Activated CD4-positive, alpha-beta T cell treated with anti-CD3 and anti-CD28 coated beads, Interleukin-2, amount 10 ng/mL, durations not matched to agents 7 days and 5 days (primary cell): ENCODE results near the gene ATP6V0A1. TPM values are rescaled to one million over a fixed set of nuclear protein-coding genes. Genes with fewer than 3 reads are reported as not detected.
"Not testable (repeated sequence)": the region's sequence is repeated elsewhere in the genome, so short reads cannot be mapped to it uniquely, and the experiment has no call there.

ENCODE experiments used
- CTCF ChIA-PET: fragments of 350-600 bp; sonication (Branson Sonifier 250); formaldehyde crosslinking; loops from one replicate; lab custom pipeline; 2021; ENCODE audit warnings: antibody characterized with exemption; lab: Charles Lee
- POLR2A ChIA-PET: fragments of 350-600 bp; sonication (Branson Sonifier 250); formaldehyde crosslinking; loops from one replicate; lab custom pipeline; 2021; ENCODE audit warnings: antibody characterized with exemption; lab: Charles Lee
- DNase-seq: peaks from one replicate; pipeline ENCODE4 v3.0.0-alpha.2; 2020
- H3K27ac Mint-ChIP-seq: one replicate; pipeline ENCODE4 v1.8.0; 2021; ENCODE audit warnings: mild to moderate bottlenecking, moderate library complexity, mixed read lengths
- H3K27me3 Mint-ChIP-seq: one replicate; pipeline ENCODE4 v1.8.0; 2021; ENCODE audit warnings: mixed read lengths
- H3K36me3 Mint-ChIP-seq: one replicate; pipeline ENCODE4 v1.8.0; 2021; ENCODE audit warnings: low read depth, mixed read lengths
- H3K4me1 Mint-ChIP-seq: one replicate; pipeline ENCODE4 v1.8.0; 2021; ENCODE audit warnings: mixed read lengths
- H3K4me3 Mint-ChIP-seq: one replicate; pipeline ENCODE4 v1.8.0; 2021; ENCODE audit warnings: mild to moderate bottlenecking, moderate library complexity, mixed read lengths
- H3K9me3 Mint-ChIP-seq: one replicate; pipeline ENCODE4 v1.8.0; 2021; ENCODE audit warnings: mixed read lengths
- total RNA-seq, 2 experiments: library from RNA; stranded (reverse); gene quantifications; one replicate each; pipeline ENCODE4 v1.2.3, GENCODE V29; 2021

The ATP6V0A1 gene
- total RNA-seq, result 1 to 10 TPM; 4.9 to 8.9 TPM

DNA sequence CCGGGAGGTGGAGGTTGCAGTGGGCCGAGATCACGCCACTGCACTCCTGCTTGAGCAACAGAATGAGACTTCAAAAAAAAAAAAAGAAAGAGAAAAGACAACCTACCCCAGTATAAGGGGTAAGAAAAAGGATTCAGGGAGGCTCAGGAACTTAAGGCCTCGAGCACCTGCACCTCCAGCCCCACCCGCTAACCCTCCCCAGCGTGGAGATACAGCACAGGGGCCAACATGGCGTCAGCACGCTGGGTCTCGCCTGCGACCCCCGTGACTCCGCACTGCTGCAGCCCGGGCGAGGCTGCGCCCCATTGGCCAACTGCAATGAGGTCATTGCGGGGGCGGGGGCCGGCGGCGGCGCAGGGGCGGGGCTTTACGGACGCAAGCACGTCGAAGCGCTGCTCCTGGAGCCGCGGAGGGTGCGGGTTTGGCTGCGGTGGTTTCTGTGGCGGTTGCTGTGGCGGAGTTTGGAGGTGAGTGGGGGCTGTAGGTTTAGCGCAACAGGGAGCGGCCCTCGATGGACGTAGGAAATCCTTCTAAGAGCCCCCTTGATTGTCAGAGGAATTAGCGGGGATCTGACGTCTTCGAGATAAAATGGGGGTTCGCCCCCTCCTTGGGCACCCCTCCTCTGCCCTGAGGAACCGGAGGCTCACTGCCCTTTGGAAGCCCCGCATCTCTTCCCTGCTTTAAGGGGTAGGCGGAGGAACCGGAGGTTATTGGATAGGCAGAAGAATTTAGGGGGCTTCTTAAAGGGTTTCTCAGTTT, at the start of gene ATP6V0A1:
Gene ATP6V0A1, plus strand, starts transcription at position 382 of the 759 bp plus-strand sequence. CDS start 2,017 bp downstream, outside the sequence.
- ChIA-PET POLR2A (no interaction called here), CTCF (interaction anchor here (0.6 kb wide), 1 partner anchor 53 kb away, joined by 6 read pairs; no protein-coding TSS in a partner anchor)
- DNase-seq, result peak; percentile 89
- Mint-ChIP-seq H3K4me3 (peak within 1 kb of the TSS; percentile 81), H3K27me3 (peaks cover 34% of the 10 kb centered on the region), H3K36me3 (peaks cover 2% of the 10 kb centered on the region), H3K9me3 (no peaks in the 10 kb centered on the region), H3K27ac (peak within 1 kb of the TSS; percentile 80), H3K4me1 (peaks cover 41% of the 10 kb centered on the region)

DNA sequence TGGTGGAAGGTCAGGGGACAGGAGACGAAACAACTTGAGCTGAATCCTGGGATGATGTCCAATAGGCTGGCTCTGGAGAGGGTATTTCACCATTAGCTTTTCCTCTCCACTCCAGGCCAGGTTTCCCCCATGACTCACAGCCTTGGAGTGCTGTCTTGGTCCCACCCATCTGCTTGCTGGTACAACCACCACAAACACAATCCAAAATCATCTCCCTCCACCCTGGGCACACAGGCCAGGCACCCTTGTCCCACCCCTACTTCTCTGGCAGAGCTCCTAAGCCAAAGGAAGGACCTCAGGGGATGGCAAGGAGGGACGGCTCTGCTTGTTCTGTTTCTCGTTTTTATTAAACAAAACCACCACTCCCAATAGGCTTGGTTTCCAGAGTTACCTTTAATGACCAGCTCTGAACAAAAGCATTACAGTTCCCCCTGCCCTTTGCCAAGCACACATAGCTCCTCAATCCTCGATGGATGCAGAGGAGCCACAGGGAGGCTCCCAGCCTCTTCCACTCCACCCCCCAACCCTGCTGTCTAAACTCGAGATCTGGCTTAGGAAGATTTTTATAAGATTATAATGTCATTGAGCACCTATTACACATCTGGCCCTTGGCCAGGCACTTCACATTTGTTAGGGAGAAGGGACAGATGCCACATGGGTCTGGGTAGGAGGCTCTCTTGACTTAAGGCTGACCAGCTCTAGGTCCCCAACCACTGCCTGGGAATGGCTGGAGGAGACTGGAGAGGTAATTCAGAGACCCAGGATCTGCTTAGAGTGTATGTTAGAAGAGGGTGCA, 49.0 kb upstream of the ATP6V0A1 start:
- H3K4me1 Mint-ChIP-seq, result peaks cover 21% of the 10 kb centered on the region
- H3K36me3 Mint-ChIP-seq, result no peaks in the 10 kb centered on the region
- H3K27me3 Mint-ChIP-seq, result no peaks in the 10 kb centered on the region
- H3K9me3 Mint-ChIP-seq, result no peaks in the 10 kb centered on the region
- CTCF ChIA-PET, result interaction anchor here (0.6 to 14.5 kb wide), 6 partner anchors 11 to 195 kb away, joined by 4 to 357 read pairs (median 5); partner anchors contain the start of gene CAVIN1
- H3K4me3 Mint-ChIP-seq, result no peak overlapping the region
- H3K27ac Mint-ChIP-seq, result no peak overlapping the region
- POLR2A ChIA-PET, result no interaction called here
- DNase-seq, result no peak

DNA sequence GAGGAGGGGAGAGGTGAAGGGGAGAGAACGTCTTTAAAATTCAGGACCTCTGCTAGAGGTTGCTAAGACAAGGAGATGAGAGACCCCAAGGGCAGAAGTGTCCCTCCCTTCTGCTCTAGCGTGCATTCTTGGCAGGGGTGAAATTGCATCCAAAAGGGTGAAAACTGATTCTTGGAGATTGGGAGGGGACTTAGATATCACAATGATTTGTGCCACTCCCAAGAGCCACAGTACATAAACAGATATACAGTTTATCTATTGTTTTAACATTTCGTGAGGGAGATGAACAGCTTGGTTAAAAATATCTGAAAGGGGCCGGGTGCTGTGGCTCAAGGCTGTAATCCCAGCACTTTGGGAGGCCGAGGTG, 48.4 kb upstream of the ATP6V0A1 start:
- Mint-ChIP-seq H3K36me3 (peaks cover 2% of the 10 kb centered on the region), H3K27ac (no peak overlapping the region), H3K4me3 (no peak overlapping the region), H3K4me1 (peaks cover 27% of the 10 kb centered on the region), H3K27me3 (no peaks in the 10 kb centered on the region), H3K9me3 (no peaks in the 10 kb centered on the region)
- ChIA-PET CTCF (interaction anchor here (0.9 to 14.5 kb wide), 4 partner anchors 11 to 92 kb away, joined by 4 to 357 read pairs (median 6); partner anchors contain the start of gene CAVIN1), POLR2A (interaction anchor here (1.0 kb wide), 1 partner anchor 46 kb away, joined by 3 read pairs; no protein-coding TSS in a partner anchor)
- DNase-seq, result no peak

DNA sequence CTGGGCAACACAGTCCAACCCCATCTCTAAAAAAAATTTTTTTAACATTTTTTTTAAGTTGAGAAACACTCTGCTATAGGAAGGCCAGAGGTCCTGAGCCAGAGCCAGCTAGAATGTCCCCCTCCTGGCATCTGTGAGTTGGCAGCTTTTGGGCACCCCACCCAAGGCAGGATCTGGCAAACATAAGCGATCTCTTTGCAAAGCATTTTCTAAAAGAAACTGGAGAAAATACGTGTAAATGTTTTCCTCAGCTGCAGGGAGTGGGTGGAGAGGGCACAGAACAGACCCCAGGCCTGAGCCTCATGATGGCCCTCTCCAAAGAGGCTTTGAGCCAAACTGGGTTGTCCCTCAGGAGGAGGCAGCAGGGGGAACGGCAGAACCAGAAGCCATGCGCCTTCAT, 47.3 kb upstream of the ATP6V0A1 start:
- DNase-seq, result no peak
- peaks cover 28% of the 10 kb centered on the region for H3K4me1 Mint-ChIP-seq
- no peaks in the 10 kb centered on the region for H3K9me3 Mint-ChIP-seq
- no peak overlapping the region for H3K4me3 Mint-ChIP-seq
- POLR2A ChIA-PET, result interaction anchor here (1.0 kb wide), 1 partner anchor 45 kb away, joined by 3 read pairs; no protein-coding TSS in a partner anchor
- H3K36me3 Mint-ChIP-seq, result peaks cover 2% of the 10 kb centered on the region
- H3K27me3 Mint-ChIP-seq, result no peaks in the 10 kb centered on the region
- no peak overlapping the region for H3K27ac Mint-ChIP-seq
- CTCF ChIA-PET, result interaction anchor here (1.4 to 14.5 kb wide), 3 partner anchors 10 to 93 kb away, joined by 4 to 357 read pairs (median 5); partner anchors contain the start of gene CAVIN1

DNA sequence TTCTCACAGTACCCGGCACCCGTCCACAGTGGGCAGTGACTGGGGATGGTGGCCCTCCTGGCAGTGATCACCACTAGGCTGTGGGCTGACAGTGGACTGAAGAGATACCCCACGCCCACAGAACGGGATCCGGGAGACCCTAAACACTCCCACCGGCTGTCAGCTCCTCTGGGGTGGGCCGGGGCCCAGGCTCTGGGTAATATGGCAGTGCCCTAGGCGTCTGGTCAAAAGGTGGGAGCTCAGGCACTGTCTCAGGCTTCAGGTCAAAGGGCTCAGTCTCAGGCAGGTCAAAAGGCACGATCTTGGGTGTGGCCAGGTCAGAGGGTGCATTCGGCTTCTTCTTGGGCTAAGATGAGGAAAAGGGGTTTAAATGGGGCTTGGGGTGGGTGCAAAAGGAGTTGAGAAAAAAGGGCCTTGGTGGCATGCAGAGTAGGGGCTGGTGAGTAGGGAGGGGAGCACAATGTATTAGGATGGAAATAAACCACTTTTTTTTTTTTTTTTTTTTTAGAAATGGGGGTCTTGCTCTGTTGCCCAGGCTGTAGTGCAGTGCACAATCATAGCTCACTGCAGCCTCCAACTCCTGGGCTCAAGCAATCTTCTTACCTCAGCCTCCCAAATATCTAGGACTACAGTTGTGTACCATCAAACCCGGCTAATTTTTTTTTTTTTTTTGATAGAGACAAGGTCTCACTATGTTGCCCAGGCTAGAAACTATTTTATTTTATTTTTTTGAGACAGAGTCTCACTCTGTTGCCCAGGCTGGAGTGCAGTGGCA, 46.6 kb upstream of the ATP6V0A1 start:
- no peaks in the 10 kb centered on the region for H3K9me3 Mint-ChIP-seq
- H3K27me3 Mint-ChIP-seq, result no peaks in the 10 kb centered on the region
- no peak overlapping the region for H3K27ac Mint-ChIP-seq
- H3K4me1 Mint-ChIP-seq, result peaks cover 26% of the 10 kb centered on the region
- H3K4me3 Mint-ChIP-seq, result no peak overlapping the region
- H3K36me3 Mint-ChIP-seq, result peaks cover 2% of the 10 kb centered on the region
- no peak for DNase-seq
- POLR2A ChIA-PET, result no interaction called here
- CTCF ChIA-PET, result interaction anchor here (1.4 to 14.5 kb wide), 3 partner anchors 9 to 94 kb away, joined by 4 to 357 read pairs (median 5); partner anchors contain the start of gene CAVIN1

DNA sequence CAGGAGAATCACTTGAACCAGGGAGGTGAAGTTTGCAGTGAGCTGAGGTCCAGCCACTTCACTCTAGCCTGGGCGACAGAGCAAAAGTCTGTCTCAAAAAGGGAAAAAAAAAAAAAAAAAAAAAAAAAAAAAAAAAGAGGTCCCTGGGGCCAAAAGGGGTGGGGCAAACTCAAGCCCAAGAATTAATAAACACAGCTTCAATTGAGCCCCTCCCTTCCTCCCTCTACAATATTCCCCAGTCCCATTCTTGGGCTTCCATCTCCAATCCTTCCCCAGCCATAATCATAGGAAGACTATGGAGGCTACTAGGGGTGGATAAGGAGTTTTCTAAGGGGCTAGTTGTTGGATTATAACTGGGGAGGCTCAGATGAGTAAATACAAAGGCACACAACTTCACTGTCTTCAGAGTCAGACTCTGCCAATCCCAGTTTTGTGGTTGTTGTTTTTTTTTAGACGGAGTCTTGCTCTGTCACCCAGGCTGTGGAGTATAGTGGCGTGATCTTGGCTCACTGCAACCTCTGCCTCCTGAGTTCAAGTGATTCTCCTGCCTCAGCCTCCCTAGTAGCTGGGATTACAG, 45.1 kb upstream of the ATP6V0A1 start:
- CTCF ChIA-PET, result interaction anchor here (0.6 to 2.9 kb wide), 6 partner anchors 9 to 134 kb away, joined by 3 to 9 read pairs (median 3); partner anchors contain the start of gene CAVIN1
- Mint-ChIP-seq H3K4me1 (peaks cover 19% of the 10 kb centered on the region), H3K27ac (no peak overlapping the region), H3K36me3 (peaks cover 2% of the 10 kb centered on the region), H3K4me3 (no peak overlapping the region), H3K9me3 (no peaks in the 10 kb centered on the region), H3K27me3 (no peaks in the 10 kb centered on the region)
- no peak for DNase-seq
- POLR2A ChIA-PET, result interaction anchor here (0.6 kb wide), 2 partner anchors 9 to 16 kb away, joined by 3 to 4 read pairs; no protein-coding TSS in a partner anchor

DNA sequence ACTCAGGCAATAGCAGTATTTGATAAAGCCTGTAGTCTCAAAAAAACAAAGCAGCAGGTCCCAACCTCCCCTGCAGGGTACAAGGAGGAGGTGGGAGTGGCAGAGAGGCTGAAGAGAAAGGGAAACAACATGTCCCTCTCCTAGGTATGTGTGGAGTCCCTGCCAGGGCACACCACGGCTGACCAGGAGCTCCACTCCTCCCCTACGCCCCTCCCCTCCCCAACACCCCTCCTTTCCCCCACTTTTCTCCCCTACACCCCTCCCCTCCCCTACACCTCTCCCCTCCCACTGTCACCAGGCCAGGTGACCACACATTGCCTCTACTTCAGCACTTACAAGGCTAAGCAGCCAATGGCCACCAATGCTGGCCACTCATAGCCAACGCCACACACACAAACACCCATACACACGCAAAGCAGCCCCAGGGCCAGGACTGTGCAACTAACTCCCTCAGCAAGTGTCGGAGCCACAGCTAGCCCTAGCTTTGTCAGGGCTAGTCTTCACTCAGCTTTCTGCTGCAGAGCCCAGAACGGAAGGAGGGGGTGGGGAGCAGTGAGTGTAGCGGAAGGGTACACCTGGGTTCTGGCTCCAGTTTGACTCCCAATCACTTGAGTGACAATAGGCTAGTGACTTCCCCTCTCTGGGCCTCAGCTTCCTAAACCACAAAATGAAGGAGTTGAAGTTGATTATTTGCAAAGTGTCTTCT, 43.8 kb upstream of the ATP6V0A1 start:
- Mint-ChIP-seq H3K27ac (peak overlapping the region; percentile 90), H3K9me3 (no peaks in the 10 kb centered on the region), H3K4me1 (peaks cover 19% of the 10 kb centered on the region), H3K36me3 (peaks cover 2% of the 10 kb centered on the region), H3K4me3 (peak overlapping the region; percentile 68), H3K27me3 (peaks cover 3% of the 10 kb centered on the region)
- DNase-seq, result peak; percentile 71
- ChIA-PET CTCF (interaction anchor here (0.7 to 2.9 kb wide), 8 partner anchors 8 to 122 kb away, joined by 3 to 9 read pairs (median 5); partner anchors contain the start of genes CAVIN1 and NAGLU), POLR2A (no interaction called here)

DNA sequence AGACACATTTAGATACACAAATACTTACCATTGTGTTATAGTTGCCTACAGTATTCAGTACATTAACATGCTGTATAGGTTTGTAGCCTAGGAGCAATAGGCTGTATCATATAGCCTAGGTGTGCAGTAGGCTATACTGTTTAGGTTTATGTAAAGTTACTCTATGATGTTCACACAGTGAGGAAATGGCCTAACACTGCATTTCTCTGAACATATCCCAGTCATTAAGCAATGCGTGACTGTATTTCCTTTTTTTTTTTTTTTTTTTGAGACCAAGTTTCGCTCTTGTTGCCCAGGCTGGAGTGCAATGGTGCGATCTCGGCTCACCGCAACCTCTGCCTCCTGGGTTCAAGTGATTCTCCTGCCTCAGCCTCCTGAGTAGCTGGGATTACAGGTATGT, 40.7 kb upstream of the ATP6V0A1 start:
- CTCF ChIA-PET, DNase-seq, H3K9me3 Mint-ChIP-seq, POLR2A ChIA-PET, H3K36me3 Mint-ChIP-seq, H3K4me3 Mint-ChIP-seq: not testable (repeated sequence)
- peaks cover 30% of the 10 kb centered on the region for H3K27me3 Mint-ChIP-seq
- H3K27ac Mint-ChIP-seq, result peak overlapping the region; percentile 46
- peaks cover 34% of the 10 kb centered on the region for H3K4me1 Mint-ChIP-seq

DNA sequence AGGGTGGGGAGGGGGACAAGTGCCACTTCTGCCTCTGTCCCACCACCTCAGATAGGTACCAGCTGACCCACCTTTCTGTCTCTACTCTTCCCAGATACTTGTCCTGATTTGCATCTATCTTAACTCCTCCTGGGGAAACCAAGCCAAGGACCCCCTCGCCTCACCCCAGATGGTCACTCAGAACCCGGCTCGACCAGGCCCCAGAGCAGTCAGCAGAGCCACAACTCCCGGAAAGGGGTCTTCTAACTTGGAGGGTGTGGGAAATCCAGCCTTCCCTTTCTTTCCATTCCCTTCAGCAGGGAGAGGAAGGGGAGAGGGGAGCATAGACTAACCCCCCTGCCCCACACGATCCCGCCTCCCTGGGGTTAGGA, 37.6 kb upstream of the ATP6V0A1 start:
- no peak for DNase-seq
- H3K27ac Mint-ChIP-seq, result no peak overlapping the region
- H3K9me3 Mint-ChIP-seq, result no peaks in the 10 kb centered on the region
- no peaks in the 10 kb centered on the region for H3K36me3 Mint-ChIP-seq
- CTCF ChIA-PET, result interaction anchor here (0.8 to 1.8 kb wide), 5 partner anchors 9 to 109 kb away, joined by 3 to 8 read pairs (median 4); no protein-coding TSS in a partner anchor
- peaks cover 51% of the 10 kb centered on the region for H3K27me3 Mint-ChIP-seq
- POLR2A ChIA-PET, result interaction anchor here (0.5 kb wide), 1 partner anchor 109 kb away, joined by 3 read pairs; no protein-coding TSS in a partner anchor
- peaks cover 19% of the 10 kb centered on the region for H3K4me1 Mint-ChIP-seq
- H3K4me3 Mint-ChIP-seq, result peak overlapping the region; percentile 51

DNA sequence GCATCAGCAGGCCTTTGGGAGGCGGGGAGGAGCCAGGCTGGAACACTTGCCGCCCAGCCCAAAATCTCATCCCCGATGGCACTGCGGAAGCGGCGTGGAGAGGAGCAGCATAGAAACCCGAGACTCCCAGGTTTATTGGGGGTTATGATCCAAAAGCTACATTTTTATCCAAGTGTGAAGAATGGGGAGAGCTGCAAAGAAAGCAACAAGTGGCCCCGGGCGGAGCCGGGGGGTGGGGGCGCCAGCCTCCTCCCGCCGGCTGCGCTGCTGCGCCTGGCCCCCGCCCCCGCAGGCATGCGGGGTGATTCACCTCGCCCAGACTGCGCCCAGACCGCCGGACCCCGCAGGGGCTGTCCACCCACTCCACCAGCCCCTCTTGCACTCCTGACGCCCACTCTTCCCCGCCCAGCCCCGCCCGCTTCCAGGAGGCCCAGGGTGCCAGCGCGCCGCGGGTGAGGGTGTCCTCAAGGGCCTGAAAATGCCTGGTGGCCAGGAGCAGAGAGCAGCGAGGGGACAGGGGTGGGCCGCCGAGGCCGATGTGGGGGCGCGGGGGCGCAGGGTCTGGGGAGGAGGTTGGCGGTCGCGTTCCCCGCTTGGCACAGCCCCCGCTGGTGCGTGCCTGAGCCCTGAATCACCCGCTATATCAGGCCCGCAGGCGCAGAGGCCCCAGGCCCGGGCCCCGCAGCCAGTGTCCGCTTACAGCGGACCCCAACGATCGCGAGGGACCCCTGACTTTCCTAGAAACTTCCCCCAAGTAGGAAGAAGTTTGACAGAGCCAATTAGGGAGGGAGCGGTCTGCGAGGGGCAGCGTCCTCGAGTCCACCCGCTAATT, 37.0 kb upstream of the ATP6V0A1 start:
- Mint-ChIP-seq H3K4me1 (peaks cover 19% of the 10 kb centered on the region), H3K4me3 (peak overlapping the region; percentile 56), H3K9me3 (no peaks in the 10 kb centered on the region), H3K27ac (no peak overlapping the region), H3K27me3 (peaks cover 51% of the 10 kb centered on the region), H3K36me3 (no peaks in the 10 kb centered on the region)
- POLR2A ChIA-PET, result interaction anchor here (0.6 to 0.9 kb wide), 2 partner anchors 8 to 96 kb away, joined by 3 to 4 read pairs; no protein-coding TSS in a partner anchor
- no peak for DNase-seq
- CTCF ChIA-PET, result interaction anchor here (1.3 to 2.1 kb wide), 8 partner anchors 8 to 226 kb away, joined by 3 to 9 read pairs (median 5); no protein-coding TSS in a partner anchor
